Ishikawa (cell line): Measurements from ENCODE around the gene PSMG2.

Experiments
- CEBPB ChIP-seq: IDR thresholded peaks from 2 replicates; pipeline ENCODE4 v1.6.1; 2012
- CREB1 ChIP-seq: IDR thresholded peaks from 2 replicates; pipeline ENCODE4 v1.6.1; 2012; ENCODE audit warnings: low read depth
- EGR1 ChIP-seq: IDR thresholded peaks from 2 replicates; pipeline ENCODE4 v1.6.1; 2012
- EP300 ChIP-seq: IDR thresholded peaks from 2 replicates; pipeline ENCODE4 v1.6.1; 2012; ENCODE audit warnings: borderline replicate concordance
- FOXM1 ChIP-seq: IDR thresholded peaks from 2 replicates; pipeline ENCODE4 v1.6.1; 2012; ENCODE audit warnings: low read depth, borderline replicate concordance
- MAX ChIP-seq: IDR thresholded peaks from 2 replicates; pipeline ENCODE4 v1.6.1; 2012
- NFIC ChIP-seq: IDR thresholded peaks from 2 replicates; pipeline ENCODE4 v1.6.1; 2012
- RAD21 ChIP-seq: IDR thresholded peaks from 2 replicates; pipeline ENCODE4 v1.6.1; 2012; ENCODE audit warnings: low read depth
- REST ChIP-seq: IDR thresholded peaks from 2 replicates; pipeline ENCODE4 v1.6.1; 2012; ENCODE audit warnings: low read depth, mild to moderate bottlenecking
- TAF1 ChIP-seq: IDR thresholded peaks from 2 replicates; pipeline ENCODE4 v1.6.1; 2012; ENCODE audit warnings: low read depth, mild to moderate bottlenecking
- TCF12 ChIP-seq: IDR thresholded peaks from 2 replicates; pipeline ENCODE4 v1.6.1; 2012; ENCODE audit warnings: low read depth
- TEAD4 ChIP-seq: IDR thresholded peaks from 2 replicates; pipeline ENCODE4 v1.6.1; 2012
- USF1 ChIP-seq: IDR thresholded peaks from 2 replicates; pipeline ENCODE4 v1.6.1; 2012
- YY1 ChIP-seq: IDR thresholded peaks from 2 replicates; pipeline ENCODE4 v1.6.1; 2012; ENCODE audit warnings: low read depth
- ZBTB7A ChIP-seq: IDR thresholded peaks from 2 replicates; pipeline ENCODE4 v1.6.1; 2012; ENCODE audit warnings: low read depth

The PSMG2 gene

GRCh38 chr18:12656938-12657683, 45.7 kb upstream of the PSMG2 start:
- TF ChIP-seq USF1 (no peak), RAD21 (no peak), EP300 (no peak), REST (no peak), FOXM1 (no peak), NFIC (no peak), CREB1 (no peak), MAX (0 out of 2 replicates have a peak, but pooled peaks have one; percentile 42), ZBTB7A (peak; percentile 92), EGR1 (no peak), TEAD4 (no peak)

- TF ChIP-seq RAD21 (no peak), CREB1 (no peak), CEBPB (no peak), TEAD4 (no peak), EGR1 (no peak), TCF12 (no peak), YY1 (no peak), REST (no peak), EP300 (no peak), TAF1 (no peak), ZBTB7A (peak; percentile 81), MAX (peak; percentile 66), NFIC (no peak), USF1 (no peak), FOXM1 (no peak)
These were observed 45.0 kb upstream of the PSMG2 start, which contains the start of gene SPIRE1 for GRCh38 chr18:12657684-12658425. TSS of gene SPIRE1 (minus strand) at chr18:12658107. CDS start at chr18:12657866, 241 bp downstream.

GRCh38 chr18:12658426-12659138, 44.3 kb upstream of the PSMG2 start:
- TF ChIP-seq TAF1, result no peak
- no peak for TF ChIP-seq NFIC
- no peak for TF ChIP-seq FOXM1
- TF ChIP-seq MAX, result no peak
- no peak for TF ChIP-seq EGR1
- no peak for TF ChIP-seq CEBPB
- TF ChIP-seq TCF12, result no peak
- no peak for TF ChIP-seq ZBTB7A
- no peak for TF ChIP-seq USF1
- TF ChIP-seq EP300, result no peak
- no peak for TF ChIP-seq TEAD4
- TF ChIP-seq YY1, result no peak

GRCh38 chr18:12659904-12660605, 42.8 kb upstream of the PSMG2 start:
- TF ChIP-seq REST (no peak), USF1 (no peak), FOXM1 (no peak), TEAD4 (no peak), RAD21 (peak; percentile 83)
